Kidney tubule cell (primary cell): ENCODE results near the gene KLC3.
A peak's percentile ranks its signal among the peaks of the same experiment; 100 is the strongest.

Source experiments
- DNase-seq: peaks from one replicate; pipeline ENCODE4 v3.0.0-alpha.2; 2018; ENCODE audit warnings: low spot score

Gene KLC3

DNA sequence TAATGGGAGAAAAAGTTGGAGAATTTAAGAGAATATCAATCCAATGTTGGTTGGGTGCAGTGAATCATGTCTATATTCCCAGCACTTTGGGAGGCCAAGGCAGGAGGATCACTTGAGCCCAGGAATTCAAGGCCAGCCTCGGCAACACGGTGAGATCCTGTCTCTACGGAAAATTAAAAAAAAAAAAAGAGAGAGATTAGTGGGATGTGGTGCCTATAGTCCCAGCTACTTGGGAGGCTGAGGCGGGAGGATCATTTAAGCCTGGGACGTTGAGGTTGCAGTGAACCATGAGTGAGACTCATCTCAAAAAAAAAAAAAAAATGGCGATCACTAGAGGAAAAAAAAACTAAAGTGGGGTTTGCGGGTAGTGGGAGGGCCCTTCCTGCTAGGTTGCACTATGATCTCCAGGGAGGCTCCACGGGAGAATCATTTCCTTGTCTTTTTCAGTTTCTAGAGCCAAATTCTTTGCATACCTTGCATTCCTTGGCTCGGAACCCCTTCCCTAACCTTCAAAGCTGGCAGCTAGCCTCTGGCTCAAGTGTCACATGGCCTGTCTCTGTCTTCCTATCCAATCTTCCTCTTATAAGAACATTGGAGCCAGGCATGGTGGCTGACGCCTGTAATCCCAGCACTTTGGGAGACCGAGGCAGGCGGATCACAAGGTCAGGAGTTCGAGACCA, 35.6 kb downstream of the KLC3 start:
- peak; percentile 98 for DNase-seq

DNA sequence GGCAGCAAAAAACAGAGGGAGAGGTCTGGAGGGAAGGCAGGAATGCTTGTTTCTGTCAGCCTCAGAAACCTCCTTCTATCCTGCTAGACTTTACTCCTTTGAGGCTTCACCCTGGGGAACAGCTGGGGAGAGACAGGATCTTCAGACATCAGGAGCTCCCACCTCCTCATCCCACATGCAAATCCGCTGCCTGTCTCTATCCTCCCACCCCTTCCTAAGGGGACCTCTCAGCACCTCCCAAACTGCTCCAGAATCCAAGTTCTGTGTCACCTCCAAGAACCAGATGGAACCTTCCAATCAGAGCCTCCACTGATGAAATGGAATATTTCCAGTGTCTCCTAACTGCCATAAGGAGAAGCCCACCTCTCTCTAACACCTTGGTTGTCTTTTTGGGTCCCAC, 39.6 kb downstream of the KLC3 start:
- DNase-seq: no peak

DNA sequence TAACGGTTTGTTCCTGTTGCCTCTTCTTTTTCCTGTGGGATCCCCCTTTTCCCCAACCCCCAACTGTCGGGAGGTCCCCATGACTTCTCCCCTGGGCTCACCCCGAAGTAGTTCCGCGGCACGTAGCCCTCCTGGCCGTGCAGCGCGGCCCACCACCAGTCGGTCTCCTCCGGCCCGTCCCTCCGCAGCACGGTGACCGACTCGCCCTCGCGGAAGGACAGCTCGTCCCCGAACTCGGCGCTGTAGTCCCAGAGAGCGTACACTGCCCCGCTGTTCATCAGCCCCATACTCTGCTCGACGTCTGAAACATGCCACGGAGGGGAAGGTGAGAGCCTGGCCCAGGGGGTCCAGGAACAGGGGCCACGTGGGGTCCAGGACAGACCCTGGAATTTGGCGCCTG, 41.9 kb downstream of the KLC3 start:
- no peak for DNase-seq

DNA sequence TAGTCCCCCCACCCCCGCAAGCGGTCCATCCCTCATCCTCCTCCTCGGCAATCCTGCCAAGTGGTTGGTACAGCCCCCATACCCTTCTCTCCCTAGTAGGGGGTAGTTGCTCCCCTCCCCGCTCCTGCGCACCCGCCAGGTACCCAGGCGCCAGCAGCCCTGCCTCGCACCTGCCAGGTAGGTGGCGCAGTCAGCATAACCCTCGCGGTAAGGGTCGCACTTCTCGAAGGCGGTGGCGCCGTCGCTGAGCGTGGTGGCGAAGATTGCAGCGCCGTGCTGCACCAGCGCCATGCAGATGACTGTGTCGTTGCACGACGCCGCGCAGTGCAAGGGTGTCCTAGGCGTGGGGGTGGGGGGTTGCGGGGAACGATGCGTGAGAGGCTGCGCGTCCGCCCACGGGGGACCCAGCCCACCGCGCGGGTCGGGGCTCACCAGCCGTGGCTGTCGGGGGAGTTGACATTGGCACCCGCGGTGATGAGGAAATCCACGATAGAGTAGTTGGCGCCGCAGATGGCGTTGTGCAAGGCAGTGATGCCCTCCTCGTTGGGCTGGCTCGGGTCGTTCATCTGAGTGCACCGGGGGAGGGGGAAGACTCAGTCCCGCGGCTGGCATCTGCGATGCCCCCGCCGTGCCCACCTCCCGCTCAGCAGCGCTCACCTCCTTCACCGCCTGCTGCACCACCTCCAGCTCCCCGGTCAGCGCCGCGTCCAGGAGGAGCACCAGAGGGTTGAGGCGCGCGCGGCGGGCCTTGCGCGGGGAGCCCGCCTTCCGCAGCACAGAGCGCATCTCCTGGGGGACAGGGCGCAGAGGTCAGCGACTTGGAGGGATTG, 45.1 kb downstream of the KLC3 start:
- no peak for DNase-seq

DNA sequence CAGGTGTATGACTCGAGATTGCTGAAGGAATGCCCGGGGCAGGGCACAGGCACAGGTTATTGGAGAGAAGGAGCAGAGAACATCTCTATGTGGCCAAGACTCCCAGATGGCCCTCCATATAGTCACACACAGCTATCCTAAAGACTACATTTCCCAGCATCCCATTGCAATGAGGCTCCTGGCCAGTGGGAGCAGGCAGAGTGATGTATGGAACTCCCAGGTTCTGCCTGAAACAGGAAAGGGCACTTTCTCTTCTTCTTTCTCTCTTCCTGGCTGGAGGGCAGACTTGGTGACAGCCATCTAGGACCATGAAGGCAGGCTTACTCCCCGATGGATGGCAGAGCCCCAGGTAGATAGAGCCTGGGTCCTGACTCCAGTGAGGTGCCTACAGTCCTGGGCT, 50.8 kb downstream of the KLC3 start:
- DNase-seq: no peak

DNA sequence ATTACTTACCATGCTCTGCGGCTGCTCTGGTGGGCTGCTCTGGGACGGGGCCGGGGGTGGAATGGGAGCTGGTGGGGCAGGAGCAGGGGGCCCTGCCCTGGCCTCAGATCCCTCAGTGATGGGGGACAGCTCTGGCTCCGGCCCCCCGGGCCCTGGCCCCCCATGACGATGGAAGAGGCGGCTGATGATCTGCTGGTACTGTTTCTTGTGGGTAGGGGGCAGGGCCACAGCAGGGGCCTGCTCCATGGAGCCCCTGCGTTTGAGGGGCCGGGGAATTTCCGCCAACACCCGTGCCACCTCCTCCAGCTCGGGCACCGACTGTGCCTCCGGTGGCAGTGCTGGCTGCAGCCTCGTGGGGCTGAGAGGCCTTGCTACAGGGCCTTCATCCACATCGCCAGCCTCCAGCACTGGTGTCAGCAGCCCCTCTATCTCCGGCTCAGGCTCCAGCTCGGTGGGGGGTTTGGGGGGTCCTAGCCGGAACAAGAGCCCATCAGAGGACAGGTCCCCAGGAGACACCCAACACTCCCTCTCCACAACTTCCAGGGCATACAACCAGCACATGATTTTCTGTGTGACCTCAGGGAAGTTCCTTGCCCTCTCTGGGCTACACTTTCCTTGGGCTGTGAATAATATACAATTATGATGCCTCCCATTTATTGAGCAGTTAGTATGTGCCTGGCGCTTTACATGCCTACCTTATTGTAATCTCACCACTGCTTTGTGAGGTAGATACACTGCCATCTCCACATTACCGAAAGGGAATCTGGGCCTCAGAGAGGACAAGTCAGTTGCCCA, 51.5 kb downstream of the KLC3 start:
- no peak for DNase-seq

DNA sequence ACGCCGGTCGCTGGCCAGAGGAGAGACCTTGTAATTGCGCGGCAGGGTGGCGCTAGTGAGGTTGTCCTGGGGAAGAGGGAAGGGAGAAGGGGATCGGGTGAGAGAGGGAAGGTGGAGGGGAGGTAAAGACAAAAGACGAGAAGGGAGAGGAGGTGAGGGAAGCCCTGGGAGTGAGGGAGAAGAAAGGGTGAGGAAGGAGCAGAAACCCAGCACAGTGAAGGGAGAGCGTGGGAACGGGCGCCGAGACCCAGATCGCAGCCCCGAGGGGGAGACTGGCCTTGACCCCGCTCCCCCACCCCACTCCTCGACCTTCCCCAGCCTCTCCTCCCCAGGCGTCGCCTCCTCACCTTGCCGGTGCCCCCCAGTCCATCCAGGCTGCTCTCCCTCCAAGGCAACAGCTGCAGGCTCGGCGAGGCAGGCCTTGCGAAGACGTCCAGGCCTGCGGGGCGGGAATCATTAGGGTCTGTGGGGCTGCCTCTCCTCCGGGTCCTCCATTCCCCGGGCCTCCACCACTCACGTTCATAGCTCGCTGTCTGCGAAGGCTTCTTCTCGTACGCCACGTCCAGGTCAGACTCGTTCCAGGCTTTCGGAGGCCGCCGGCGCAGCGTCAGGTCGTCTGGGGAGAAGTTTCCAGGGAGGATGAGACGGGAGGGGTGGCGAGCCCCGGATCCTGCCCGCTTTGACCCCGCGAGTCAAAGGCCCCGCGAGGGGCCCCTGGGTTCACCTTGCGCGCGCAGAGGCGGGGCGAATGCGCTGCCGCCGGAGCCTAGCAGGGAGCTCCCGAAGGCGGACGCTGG, 55.5 kb downstream of the KLC3 start:
- no peak for DNase-seq

DNA sequence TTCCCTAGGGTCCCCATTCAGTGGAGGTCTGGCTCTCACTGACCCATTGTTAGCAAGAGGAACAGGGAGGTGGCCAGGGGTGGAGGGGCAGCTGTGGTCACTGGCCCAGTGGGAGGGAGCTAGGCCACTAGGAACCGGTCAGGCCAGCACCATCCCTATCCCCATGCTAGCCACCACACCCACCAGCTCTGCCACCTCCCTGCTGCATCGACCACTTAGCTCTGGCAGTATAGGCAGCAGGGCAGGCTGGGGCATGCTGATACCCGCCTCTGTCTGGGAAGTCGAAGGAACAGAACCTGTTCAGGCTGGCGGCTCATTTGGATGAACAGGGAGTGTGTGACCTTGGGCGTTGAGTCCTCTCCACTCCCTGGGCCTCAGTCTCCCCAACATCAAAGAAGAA, 59.6 kb downstream of the KLC3 start:
- DNase-seq: no peak
